ENCODE data around the gene RSRC1.
"Not testable (repeated sequence)": the region's sequence is repeated elsewhere in the genome, so short reads cannot be mapped to it uniquely, and the experiment has no call there.

The RSRC1 gene

GRCh38 chr3:158134363-158134762 is 24.5 kb downstream of the RSRC1 start:
- DNase-seq: no peak

- DNase-seq: no peak
Measured at GRCh38 chr3:158140396-158140795, 30.5 kb downstream of the RSRC1 start.

GRCh38 chr3:158148218-158148617 is 38.3 kb downstream of the RSRC1 start:
- no peak for DNase-seq

GRCh38 chr3:158152186-158152585 is 42.3 kb downstream of the RSRC1 start:
- no peak for DNase-seq

- no peak for DNase-seq
Measured at GRCh38 chr3:158158969-158159368, 49.1 kb downstream of the RSRC1 start.

- no peak for DNase-seq
Measured at GRCh38 chr3:158159714-158160113, 49.8 kb downstream of the RSRC1 start.

GRCh38 chr3:158160958-158161357 is 51.1 kb downstream of the RSRC1 start:
- no peak for DNase-seq

GRCh38 chr3:158165141-158165655 is 55.3 kb downstream of the RSRC1 start:
- DNase-seq: no peak

- DNase-seq: no peak
Measured at GRCh38 chr3:158165730-158166129, 55.8 kb downstream of the RSRC1 start.

- DNase-seq: no peak
Measured at GRCh38 chr3:158166223-158166622, 56.3 kb downstream of the RSRC1 start.

GRCh38 chr3:158167737-158168557 is 58.1 kb downstream of the RSRC1 start:
- DNase-seq: no peak

GRCh38 chr3:158169091-158169491 is 59.2 kb downstream of the RSRC1 start:
- DNase-seq: no peak

GRCh38 chr3:158181096-158181495 is 71.2 kb downstream of the RSRC1 start:
- no peak for DNase-seq

- DNase-seq: no peak
Measured at GRCh38 chr3:158185711-158186110, 75.8 kb downstream of the RSRC1 start.

GRCh38 chr3:158200955-158201354 is 91.1 kb downstream of the RSRC1 start:
- DNase-seq: no peak

- DNase-seq: no peak
Measured at GRCh38 chr3:158205324-158205723, 95.4 kb downstream of the RSRC1 start.

GRCh38 chr3:158205994-158206393 is 96.1 kb downstream of the RSRC1 start:
- no peak for DNase-seq

GRCh38 chr3:158210067-158210466 is 100.2 kb downstream of the RSRC1 start:
- DNase-seq: no peak

- no peak for DNase-seq
Measured at GRCh38 chr3:158213461-158213860, 103.6 kb downstream of the RSRC1 start.

- DNase-seq: no peak
Measured at GRCh38 chr3:158217992-158218391, 108.1 kb downstream of the RSRC1 start.

GRCh38 chr3:158220575-158220974 is 110.7 kb downstream of the RSRC1 start:
- no peak for DNase-seq

- DNase-seq: no peak
Measured at GRCh38 chr3:158221426-158221825, 111.5 kb downstream of the RSRC1 start.

- no peak for DNase-seq
Measured at GRCh38 chr3:158226429-158226828, 116.5 kb downstream of the RSRC1 start.

- not testable (repeated sequence) for DNase-seq
Measured at GRCh38 chr3:158228942-158229341, 119.1 kb downstream of the RSRC1 start.

- no peak for DNase-seq
Measured at GRCh38 chr3:158233791-158234190, 123.9 kb downstream of the RSRC1 start.
